Fibroblast of pulmonary artery (primary cell): Measurements from ENCODE around the gene ACTMAP.
A peak's percentile ranks its signal among the peaks of the same experiment; 100 is the strongest.

Experiments used
- DNase-seq: peaks from one replicate; pipeline ENCODE4 v3.0.0-alpha.2; 2010; ENCODE audit warnings: low read depth
- H3K4me3 ChIP-seq: replicated peaks from 2 replicates; pipeline ENCODE4 v1.5.1; 2011; ENCODE audit warnings: low read depth, mild to moderate bottlenecking, control low read depth, low read length, moderate library complexity
- CTCF ChIP-seq: IDR thresholded peaks from 2 replicates; pipeline ENCODE4 v1.5.1; 2011; ENCODE audit warnings: mild to moderate bottlenecking, control low read depth, low read length, inconsistent platforms; ENCODE audit errors: missing control alignments

ACTMAP gene

GRCh38 chr19:40750874-40751537 is 729 bp upstream of the ACTMAP start, which contains the start of gene SNRPA:
TSS of gene SNRPA (plus strand) at chr19:40751203. CDS start at chr19:40751409, 206 bp downstream.
- peak; percentile 98 for DNase-seq
- H3K4me3 ChIP-seq: peak within 1 kb of the TSS; percentile 98
- TF ChIP-seq CTCF: no peak

- no peak overlapping the region for H3K4me3 ChIP-seq
- TF ChIP-seq CTCF: no peak
- no peak for DNase-seq
Observed at GRCh38 chr19:40747536-40747935, 2.7 kb downstream of the ACTMAP start.

- peak; percentile 70 for DNase-seq
- no peak overlapping the region for H3K4me3 ChIP-seq
- TF ChIP-seq CTCF: no peak
Observed at GRCh38 chr19:40745402-40745780, 4.9 kb downstream of the ACTMAP start.

- no peak for DNase-seq
- H3K4me3 ChIP-seq: no peak overlapping the region
- no peak for TF ChIP-seq CTCF
Observed at GRCh38 chr19:40744554-40745401, 5.5 kb downstream of the ACTMAP start.

- no peak for TF ChIP-seq CTCF
- no peak overlapping the region for H3K4me3 ChIP-seq
- DNase-seq: no peak
Observed at GRCh38 chr19:40743926-40744325, 6.4 kb downstream of the ACTMAP start.

- DNase-seq: no peak
- TF ChIP-seq CTCF: no peak
- no peak overlapping the region for H3K4me3 ChIP-seq
Observed at GRCh38 chr19:40742886-40743285, 7.4 kb downstream of the ACTMAP start.

GRCh38 chr19:40742477-40742876 is 7.8 kb downstream of the ACTMAP start:
- no peak for TF ChIP-seq CTCF
- H3K4me3 ChIP-seq: no peak overlapping the region
- DNase-seq: no peak
